ENCODE measurements around the gene PIP5KL1.
"Not testable (repeated sequence)": the region's sequence is repeated elsewhere in the genome, so short reads cannot be mapped to it uniquely, and the experiment has no call there.

The PIP5KL1 gene

GRCh38 chr9:127887792-127888191 is 42.8 kb downstream of the PIP5KL1 start:
- no peak for DNase-seq (ENCODE audit: low read depth in 2 of 2)

GRCh38 chr9:127886401-127886972 is 44.1 kb downstream of the PIP5KL1 start:
- no peak for DNase-seq (ENCODE audit: low read depth in 2 of 2)

GRCh38 chr9:127885508-127886281 is 44.9 kb downstream of the PIP5KL1 start:
- no peak for DNase-seq (ENCODE audit: low read depth in 2 of 2)

GRCh38 chr9:127884976-127885490 is 45.5 kb downstream of the PIP5KL1 start:
- no peak for DNase-seq (ENCODE audit: low read depth in 2 of 2)

- no peak for DNase-seq (ENCODE audit: low read depth in 2 of 2)
These were observed 46.1 kb downstream of the PIP5KL1 start for GRCh38 chr9:127884427-127884911.

GRCh38 chr9:127883959-127884358 is 46.6 kb downstream of the PIP5KL1 start:
- no peak for DNase-seq (ENCODE audit: low read depth in 2 of 2)

- not testable (repeated sequence) for DNase-seq (ENCODE audit: low read depth in 2 of 2)
These were observed 48.9 kb downstream of the PIP5KL1 start for GRCh38 chr9:127881715-127882114.

GRCh38 chr9:127880143-127880542 is 50.4 kb downstream of the PIP5KL1 start:
- no peak for DNase-seq (ENCODE audit: low read depth in 2 of 2)

- no peak for DNase-seq (ENCODE audit: low read depth in 2 of 2)
These were observed 51.8 kb downstream of the PIP5KL1 start for GRCh38 chr9:127878652-127879390.

GRCh38 chr9:127878001-127878651 is 52.5 kb downstream of the PIP5KL1 start:
- no peak for DNase-seq (ENCODE audit: low read depth in 2 of 2)

GRCh38 chr9:127877566-127877998 is 53.0 kb downstream of the PIP5KL1 start, which contains the start of gene AK1:
Gene AK1 (minus strand): TSS chr9:127877675. CDS start chr9:127874617, 3,058 bp downstream.
- no peak for DNase-seq (ENCODE audit: low read depth in 2 of 2)

GRCh38 chr9:127876764-127877562 is 53.6 kb downstream of the PIP5KL1 start:
- no peak for DNase-seq (ENCODE audit: low read depth in 2 of 2)

GRCh38 chr9:127876026-127876763 is 54.4 kb downstream of the PIP5KL1 start:
- no peak for DNase-seq (ENCODE audit: low read depth in 2 of 2)

- DNase-seq (ENCODE audit: low read depth in 2 of 2), result no peak
These were observed 55.1 kb downstream of the PIP5KL1 start for GRCh38 chr9:127875306-127875966.

GRCh38 chr9:127874301-127875221 is 56.0 kb downstream of the PIP5KL1 start:
- DNase-seq (ENCODE audit: low read depth in 2 of 2), result no peak

GRCh38 chr9:127873886-127874285 is 56.7 kb downstream of the PIP5KL1 start:
- DNase-seq (ENCODE audit: low read depth in 2 of 2), result no peak

GRCh38 chr9:127873223-127873691 is 57.3 kb downstream of the PIP5KL1 start:
- DNase-seq (ENCODE audit: low read depth in 2 of 2), result no peak

All from stimulated activated CD8-positive, alpha-beta memory T cell treated with anti-CD3 and anti-CD28 coated beads, Interleukin-15, amount 100 ng/mL, for 48 hours (primary cell).